ENCODE measurements around the gene CHCHD6.
A peak's percentile ranks its signal among the peaks of the same experiment; 100 is the strongest.

The CHCHD6 gene

GRCh38 chr3:126932188-126932931 is 228.3 kb downstream of the CHCHD6 start:
- no peak for DNase-seq (ENCODE audit: low read depth)
- no peak for TF ChIP-seq CTCF (conservative IDR thresholded peaks at IDR 0.05; ENCODE audit: low read length)
- no peak overlapping the region for H3K4me3 ChIP-seq (ENCODE audit: low read length)

GRCh38 chr3:126934031-126934531 is 230.0 kb downstream of the CHCHD6 start:
- no peak overlapping the region for H3K4me3 ChIP-seq (ENCODE audit: low read length)
- no peak for DNase-seq (ENCODE audit: low read depth)
- no peak for TF ChIP-seq CTCF (conservative IDR thresholded peaks at IDR 0.05; ENCODE audit: low read length)

- TF ChIP-seq CTCF (conservative IDR thresholded peaks at IDR 0.05; ENCODE audit: low read length): no peak
- DNase-seq (ENCODE audit: low read depth): no peak
- no peak overlapping the region for H3K4me3 ChIP-seq (ENCODE audit: low read length)
Observed at GRCh38 chr3:126934991-126935390, 231.0 kb downstream of the CHCHD6 start.

GRCh38 chr3:126935756-126936509 is 231.9 kb downstream of the CHCHD6 start:
- no peak for TF ChIP-seq CTCF (conservative IDR thresholded peaks at IDR 0.05; ENCODE audit: low read length)
- H3K4me3 ChIP-seq (ENCODE audit: low read length): no peak overlapping the region
- no peak for DNase-seq (ENCODE audit: low read depth)

- DNase-seq (ENCODE audit: low read depth): peak; percentile 20
- no peak overlapping the region for H3K4me3 ChIP-seq (ENCODE audit: low read length)
- no peak for TF ChIP-seq CTCF (conservative IDR thresholded peaks at IDR 0.05; ENCODE audit: low read length)
Observed at GRCh38 chr3:126936853-126937425, 232.9 kb downstream of the CHCHD6 start.

GRCh38 chr3:126937533-126937932 is 233.5 kb downstream of the CHCHD6 start:
- DNase-seq (ENCODE audit: low read depth): no peak
- no peak for TF ChIP-seq CTCF (conservative IDR thresholded peaks at IDR 0.05; ENCODE audit: low read length)
- H3K4me3 ChIP-seq (ENCODE audit: low read length): no peak overlapping the region
